ENCODE results near the gene DISC1.

DNA sequence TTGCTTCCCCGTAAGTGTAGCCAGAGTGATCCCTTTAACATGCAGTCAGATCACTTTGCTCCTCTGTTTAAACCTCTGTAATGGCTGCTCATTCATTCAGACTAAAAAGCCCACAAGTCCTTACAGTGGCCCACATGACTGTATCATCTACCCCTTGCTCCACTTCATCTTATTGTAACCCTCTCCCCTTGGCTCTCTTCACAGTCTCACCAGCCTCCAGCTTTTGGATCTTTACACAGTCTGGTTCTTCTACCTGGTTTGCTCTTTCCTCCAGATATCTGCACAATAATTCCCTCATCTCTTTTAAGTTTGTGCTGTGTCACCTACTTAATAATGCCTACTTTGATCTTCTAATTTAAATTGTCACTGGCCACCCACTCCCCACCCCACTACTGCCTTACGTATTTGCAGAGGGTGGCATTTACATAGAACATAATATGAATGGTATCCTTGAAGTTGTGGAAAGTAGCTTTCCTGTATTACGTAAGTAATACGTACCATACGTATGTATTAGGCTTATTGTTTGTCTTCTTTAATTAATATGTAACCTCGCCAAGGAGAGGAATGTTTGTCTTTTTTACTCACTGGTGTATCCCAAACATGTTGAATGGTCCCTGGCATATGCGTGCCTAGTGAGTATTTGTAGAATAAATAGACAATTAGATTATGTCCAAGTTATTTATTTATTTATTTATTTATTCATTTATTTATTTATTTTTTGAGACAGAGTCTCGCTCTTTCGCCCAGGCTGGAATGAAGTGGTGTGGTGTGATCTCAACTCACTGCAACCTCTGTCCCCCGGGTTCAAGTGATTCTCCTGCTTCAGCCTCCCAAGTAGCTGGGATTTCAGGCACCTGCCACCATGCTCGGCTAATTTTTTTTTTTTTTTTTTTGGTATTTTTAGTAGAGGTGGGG, 49.5 kb upstream of the DISC1 start:
- TF ChIP-seq, protein P1, sequence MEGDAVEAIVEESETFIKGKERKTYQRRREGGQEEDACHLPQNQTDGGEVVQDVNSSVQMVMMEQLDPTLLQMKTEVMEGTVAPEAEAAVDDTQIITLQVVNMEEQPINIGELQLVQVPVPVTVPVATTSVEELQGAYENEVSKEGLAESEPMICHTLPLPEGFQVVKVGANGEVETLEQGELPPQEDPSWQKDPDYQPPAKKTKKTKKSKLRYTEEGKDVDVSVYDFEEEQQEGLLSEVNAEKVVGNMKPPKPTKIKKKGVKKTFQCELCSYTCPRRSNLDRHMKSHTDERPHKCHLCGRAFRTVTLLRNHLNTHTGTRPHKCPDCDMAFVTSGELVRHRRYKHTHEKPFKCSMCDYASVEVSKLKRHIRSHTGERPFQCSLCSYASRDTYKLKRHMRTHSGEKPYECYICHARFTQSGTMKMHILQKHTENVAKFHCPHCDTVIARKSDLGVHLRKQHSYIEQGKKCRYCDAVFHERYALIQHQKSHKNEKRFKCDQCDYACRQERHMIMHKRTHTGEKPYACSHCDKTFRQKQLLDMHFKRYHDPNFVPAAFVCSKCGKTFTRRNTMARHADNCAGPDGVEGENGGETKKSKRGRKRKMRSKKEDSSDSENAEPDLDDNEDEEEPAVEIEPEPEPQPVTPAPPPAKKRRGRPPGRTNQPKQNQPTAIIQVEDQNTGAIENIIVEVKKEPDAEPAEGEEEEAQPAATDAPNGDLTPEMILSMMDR (conservative IDR thresholded peaks at IDR 0.05) = no peak
- TF ChIP-seq ZFX (IDR thresholded peaks at IDR 0.05) = no peak
